NCI-H526 treated with DMSO at 0.1 percent for 48 hours (cell line): ENCODE measurements around the gene DDX28.
"Not testable (repeated sequence)": the region's sequence is repeated elsewhere in the genome, so short reads cannot be mapped to it uniquely, and the experiment has no call there.

Source experiments
- DNase-seq: peaks from one replicate; lab custom pipeline; 2025; lab: John Stamatoyannopoulos, UW

The DDX28 gene

DNA sequence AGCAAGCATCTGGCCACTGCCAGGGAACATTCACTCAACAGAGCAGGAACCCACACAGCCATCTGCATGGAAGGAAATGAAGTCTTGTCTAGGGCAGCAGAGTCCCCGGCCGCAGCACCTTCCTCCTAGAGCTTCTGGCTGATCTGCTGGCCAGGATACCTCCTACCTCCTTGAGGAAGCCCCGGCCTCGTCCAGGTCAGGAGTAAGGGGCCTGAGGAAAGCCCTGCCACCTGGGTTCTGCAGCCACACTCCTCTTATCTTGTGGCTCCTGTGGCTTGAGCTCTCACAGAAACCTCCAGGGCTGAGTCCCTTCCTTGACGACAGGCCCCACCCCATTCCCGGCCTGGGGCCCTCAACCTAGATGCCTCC is 29.0 kb downstream of the DDX28 start:
- DNase-seq, result not testable (repeated sequence)

DNA sequence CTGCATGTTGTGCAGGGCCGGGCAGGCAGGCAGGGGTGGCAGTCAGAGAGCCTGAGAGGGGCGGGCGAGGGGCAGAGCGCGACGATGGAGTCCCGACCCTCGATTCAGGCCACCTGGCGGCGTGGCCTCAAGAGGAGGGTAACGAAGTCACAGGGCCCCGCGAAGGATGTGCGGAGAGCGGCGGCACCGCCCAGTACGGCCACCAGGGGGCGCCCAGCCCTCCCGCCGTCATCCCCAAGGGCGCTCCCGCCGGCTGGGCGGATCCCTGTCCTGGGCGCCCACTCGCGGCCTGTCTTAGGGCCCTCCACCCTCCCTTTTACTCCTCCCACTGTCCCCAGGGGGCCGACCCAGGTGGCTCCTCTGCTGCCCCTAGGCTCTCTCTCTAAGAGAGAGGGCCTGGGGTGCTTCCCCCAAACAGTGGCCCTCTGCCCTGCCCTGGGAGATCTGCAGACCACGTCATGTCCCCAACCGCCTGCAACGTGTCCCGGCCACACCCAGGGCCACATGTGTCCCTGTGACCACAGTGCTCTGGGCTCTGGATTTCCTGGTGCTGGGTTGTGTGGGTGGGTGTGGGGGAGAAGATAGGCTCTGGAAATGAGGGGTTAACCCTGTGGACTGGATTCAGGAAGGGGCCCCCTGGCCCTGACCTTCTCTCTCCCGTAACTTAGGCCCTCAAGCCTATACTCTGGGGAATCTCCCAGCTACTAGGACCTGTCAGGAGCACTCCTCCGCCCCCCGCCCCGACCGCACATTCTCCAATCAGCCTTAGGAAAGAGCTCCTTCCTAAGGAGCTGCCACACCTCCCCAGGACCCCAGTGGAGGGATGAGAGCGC is 29.6 kb downstream of the DDX28 start:
- DNase-seq, result peak; percentile 5

DNA sequence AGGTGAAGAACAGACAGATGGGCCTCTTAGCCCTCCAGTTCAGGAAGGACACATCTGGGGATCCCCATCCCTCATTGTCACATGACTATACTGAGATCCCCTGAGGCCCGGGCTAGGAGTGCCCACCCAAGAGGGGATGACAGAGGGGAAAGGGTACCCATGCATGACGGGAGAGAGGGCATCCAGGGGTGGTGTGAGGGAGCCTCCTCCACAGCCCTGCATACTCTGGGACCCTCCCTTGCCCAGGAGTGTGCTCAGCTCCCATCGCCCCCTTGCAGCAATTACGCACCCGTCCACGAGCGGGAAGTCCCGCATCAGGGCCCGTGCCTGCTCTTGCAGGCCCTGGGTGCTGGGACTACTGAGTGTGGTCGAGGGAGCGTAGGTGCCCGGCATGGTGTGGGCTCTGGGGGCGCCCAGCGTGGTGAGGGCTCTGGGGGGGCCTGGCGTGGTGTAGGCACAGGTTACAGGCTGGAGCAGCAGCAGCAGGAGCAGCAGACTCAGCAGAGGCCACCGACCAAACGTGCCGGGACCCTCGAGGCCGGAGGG is 30.3 kb downstream of the DDX28 start:
- no peak for DNase-seq

DNA sequence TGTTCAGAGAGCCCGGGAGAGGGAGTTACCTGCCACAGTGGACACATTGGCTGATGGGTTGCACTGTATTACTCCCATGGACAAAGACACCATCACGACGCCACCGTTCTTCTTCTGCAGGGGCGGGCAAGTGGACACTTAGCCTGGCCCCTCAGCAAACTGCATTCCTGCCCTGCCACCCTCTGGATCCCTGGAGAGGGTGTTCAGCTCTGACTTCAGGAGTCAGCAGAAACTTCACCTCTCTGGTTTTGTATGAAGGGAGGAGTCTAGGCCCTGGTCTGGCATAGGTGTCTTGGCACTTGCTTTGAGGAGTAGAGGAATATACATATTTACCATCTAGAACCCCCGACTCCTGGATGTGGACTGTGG is 33.0 kb downstream of the DDX28 start:
- no peak for DNase-seq

DNA sequence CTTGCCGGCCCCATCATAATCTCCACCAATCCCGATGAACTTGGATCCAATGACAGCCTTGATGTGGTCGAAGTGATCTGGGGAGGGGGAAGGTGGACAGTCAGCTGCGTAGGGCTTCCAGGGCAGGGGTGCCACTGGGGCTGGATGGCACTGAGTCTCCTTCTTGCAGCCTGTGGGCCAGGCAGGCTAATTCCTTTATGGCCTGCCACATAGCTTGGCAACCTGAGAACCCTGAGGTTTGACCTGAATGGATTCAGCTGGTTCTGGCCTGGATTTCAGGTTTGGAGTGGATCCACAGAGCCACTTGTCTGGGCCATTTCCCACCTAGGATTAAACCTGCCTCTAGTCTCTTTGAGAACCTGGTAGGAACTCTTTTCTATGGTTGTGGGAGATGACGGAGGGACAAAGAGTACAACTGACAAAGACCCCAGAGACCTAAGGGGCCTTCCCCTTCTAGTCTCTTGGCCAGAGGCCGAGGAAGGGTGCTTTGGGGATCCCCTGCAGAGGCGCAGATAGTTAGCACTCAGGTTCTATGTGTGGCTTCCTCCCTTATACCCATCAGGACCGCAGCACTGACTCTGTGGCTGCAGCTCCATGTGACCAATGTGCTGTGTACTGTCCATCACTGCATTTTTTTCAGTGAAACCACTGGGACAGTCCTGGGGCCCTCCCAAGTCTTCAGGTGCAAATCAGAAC is 33.6 kb downstream of the DDX28 start:
- DNase-seq, result no peak

GRCh38 chr16:67988675-67989074 is 34.4 kb downstream of the DDX28 start:
- DNase-seq, result no peak

DNA sequence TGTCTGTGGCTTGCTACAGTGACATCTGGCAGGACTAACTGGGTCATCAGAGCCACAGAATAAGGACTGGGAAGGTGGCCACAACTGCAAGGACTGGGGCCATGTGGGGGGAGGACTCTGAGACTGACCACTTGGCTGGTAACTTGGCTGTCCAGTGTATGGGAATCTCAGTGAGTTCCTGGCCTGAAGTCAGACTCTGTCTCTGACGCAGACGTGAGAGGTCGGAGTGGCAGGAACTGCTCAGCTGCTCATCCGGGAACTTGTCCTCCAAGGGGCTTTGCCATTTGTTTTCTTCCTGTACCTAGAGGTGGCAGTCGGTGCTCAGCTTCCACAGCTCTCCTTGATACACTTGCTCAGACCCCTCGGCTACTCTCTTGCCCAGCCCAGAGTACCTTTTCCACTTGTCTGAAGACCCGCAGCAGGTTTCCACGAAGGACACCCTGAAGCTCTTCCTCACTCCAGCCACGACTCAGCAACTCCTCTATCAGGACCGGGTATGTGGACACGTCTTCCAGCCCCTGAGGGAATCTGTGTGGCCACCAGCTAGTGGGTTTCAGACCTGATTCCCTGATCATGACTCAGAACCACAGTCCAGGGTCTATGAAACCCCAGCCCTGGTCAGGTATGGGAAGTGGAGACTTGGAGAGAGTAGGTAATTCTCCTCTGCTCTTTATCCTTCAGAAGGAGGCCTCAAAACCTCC is 35.4 kb downstream of the DDX28 start:
- no peak for DNase-seq

DNA sequence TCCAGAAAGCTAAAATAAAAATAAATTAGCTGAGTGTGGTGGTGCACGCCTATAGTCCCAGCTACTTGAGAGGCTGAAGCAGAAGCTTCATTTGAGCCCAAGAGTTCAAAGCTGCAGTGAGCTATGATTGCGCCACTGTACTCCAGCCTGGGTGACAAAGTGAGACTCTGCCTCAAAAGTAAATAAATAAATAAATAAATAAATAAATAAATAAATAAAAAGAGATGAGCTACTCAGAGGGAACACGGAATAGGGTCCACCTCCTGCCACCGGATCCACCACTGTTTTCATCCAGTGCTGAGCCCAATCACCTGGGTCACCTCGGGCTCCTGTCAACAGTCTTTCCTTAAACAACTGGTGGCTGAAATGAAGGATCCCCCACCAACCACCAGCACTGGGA is 36.1 kb downstream of the DDX28 start:
- DNase-seq, result no peak

DNA sequence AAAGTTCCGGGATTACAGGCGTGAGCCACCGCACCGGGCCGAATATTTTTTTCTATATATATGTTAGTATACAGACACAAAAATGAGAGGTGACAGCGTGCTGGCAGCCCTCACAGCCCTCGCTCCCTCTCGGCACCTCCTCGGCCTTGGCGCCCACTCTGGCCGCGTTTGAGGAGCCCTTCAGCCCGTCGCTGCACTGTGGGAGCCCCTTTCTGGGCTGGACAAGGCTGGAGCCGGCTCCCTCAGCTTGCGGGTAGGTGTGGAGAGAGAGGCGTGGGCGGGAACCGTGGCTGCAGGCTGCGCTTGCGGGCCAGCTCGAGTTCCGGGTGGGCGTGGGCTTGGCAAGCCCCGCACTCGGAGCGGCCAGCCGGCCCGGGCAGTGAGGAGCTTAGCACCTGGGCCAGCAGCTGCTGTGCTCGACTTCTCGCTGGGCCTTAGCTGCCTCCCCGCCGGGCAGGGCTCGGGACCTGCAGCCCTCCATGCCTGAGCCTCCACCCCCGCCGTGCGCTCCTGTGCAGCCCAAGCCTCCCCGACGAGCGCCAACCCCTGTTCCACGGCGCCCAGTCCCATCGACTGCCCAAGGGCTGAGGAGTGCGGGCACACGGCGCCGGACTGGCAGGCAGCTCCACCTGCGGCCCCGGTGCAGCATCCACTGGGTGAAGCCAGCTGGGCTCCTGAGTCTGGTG is 40.9 kb downstream of the DDX28 start:
- DNase-seq, result no peak

DNA sequence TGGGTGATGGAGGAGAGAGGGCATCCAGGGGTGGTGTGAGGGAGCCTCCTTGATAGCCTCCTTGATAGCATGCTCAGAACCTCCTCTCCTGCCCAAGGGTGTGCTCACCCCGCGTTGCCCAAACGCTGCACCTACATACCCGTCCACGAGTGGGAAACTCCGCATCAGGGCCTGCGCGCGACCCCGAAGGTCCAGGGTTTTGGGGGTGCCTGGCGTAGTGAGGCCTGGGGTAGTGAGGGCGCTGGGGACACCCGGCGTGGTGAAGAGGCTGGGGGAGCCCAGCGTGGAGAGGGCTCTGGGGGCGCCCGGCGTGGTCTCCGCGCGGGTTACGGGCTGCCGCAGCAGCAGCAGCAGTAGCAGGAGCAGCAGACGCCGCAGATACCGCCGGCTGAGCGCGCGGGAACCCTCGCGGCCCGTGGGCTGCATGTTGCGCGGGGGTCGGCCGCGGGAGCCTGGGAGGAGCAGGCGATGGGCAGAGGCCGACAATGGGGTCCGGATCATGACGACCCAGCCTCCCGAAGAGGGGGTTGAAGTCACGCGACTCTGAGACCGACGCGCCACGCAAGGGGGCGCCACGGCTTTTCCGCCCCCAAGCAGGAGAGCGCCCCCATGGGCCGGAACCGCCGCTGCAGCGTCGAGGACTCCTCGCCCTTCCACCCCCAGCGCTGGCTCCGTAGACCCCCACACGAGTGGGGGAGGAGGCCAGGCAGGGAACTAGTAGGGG is 42.9 kb downstream of the DDX28 start, which contains the start of gene DPEP3:
DPEP3 (minus strand) TSS at position 545 of the 724 bp plus-strand sequence; CDS start at position 426, 119 bp downstream.
- DNase-seq, result no peak

- no peak for DNase-seq
Measured at GRCh38 chr16:67977469-67978227, 45.4 kb downstream of the DDX28 start.

GRCh38 chr16:67977005-67977404 is 46.0 kb downstream of the DDX28 start:
- DNase-seq, result no peak

DNA sequence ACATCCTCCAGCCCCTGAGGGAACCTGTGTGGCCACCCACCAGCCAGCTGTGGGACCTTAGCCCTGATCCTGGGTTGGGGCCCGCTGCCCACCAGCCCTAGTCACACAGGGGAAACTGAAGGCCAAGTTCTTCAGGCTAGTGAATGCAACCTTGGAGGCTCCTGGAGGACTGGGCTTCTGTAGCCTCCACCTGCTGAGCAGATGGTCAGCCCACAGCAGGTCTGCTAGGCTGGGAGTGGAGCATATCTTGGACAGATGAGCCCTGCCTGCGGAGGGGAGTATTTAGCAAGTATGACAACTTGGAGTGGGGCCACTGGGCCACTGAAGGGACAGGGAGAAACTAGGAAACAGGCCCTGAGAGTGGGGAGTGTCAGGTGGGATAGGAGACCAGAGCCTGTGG is 46.8 kb downstream of the DDX28 start:
- no peak for DNase-seq

GRCh38 chr16:67975321-67976105 is 47.5 kb downstream of the DDX28 start:
- DNase-seq, result no peak

DNA sequence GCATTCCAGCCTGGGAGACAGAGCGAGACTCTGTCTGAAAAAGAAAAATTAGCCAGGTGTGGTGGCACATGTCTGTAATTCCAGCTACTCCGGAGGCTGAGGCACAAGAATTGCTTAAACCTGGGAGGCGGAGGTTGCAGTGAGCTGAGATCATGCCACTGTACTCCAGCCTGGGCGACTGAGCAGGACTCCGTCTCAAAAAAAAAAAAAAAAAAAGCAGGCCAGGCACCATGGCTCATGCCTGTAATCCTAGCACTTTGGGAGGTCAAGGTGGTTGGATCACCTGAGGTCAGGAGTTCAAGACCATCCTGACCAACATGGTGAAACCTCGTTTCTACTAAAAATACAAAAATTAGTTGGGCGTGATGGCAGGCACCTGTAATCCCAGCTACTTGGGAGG is 50.7 kb downstream of the DDX28 start:
- DNase-seq, result not testable (repeated sequence)

DNA sequence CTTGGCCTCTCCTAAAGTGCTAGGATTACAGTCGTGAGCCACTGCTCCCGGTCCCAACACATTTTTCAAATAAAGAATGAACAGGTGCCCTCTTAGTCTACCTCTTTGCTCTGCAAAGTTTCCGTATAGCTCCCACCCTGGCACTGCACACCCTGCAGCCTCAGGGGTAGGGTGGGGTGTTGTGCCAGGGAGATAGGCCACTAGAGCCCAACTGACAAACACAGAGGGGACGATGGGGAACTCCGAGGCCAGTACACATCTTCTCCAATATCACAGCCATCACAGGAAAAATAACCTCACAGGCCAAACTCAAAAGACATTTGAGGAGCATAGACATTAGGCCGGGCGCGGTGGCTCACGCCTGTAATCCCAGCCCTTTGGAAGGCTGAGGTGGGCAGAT is 51.9 kb downstream of the DDX28 start:
- DNase-seq, result no peak
